HG02981 (cell line): Measurements from ENCODE around the gene ROR1.
A peak's percentile ranks its signal among the peaks of the same experiment; 100 is the strongest.
"Not testable (repeated sequence)": the region's sequence is repeated elsewhere in the genome, so short reads cannot be mapped to it uniquely, and the experiment has no call there.

Experiments used
- ATAC-seq: cut with Tn5 transposase; IDR thresholded peaks from one replicate; pipeline ENCODE4 v1.9.1; 2021; ENCODE audit warnings: mild to moderate bottlenecking, moderate library complexity; ENCODE audit not compliant: unreplicated experiment

Gene ROR1

GRCh38 chr1:63758791-63759190 lies 15.0 kb upstream of the ROR1 start:
- no peak for ATAC-seq

- no peak for ATAC-seq
Observed at GRCh38 chr1:63759778-63760177, 14.0 kb upstream of the ROR1 start.

- ATAC-seq: no peak
Observed at GRCh38 chr1:63770381-63770780, 3.4 kb upstream of the ROR1 start.

GRCh38 chr1:63772201-63772600 lies 1.6 kb upstream of the ROR1 start:
- no peak for ATAC-seq

- ATAC-seq: no peak
Observed at GRCh38 chr1:63772876-63773275, 941 bp upstream of the ROR1 start.

GRCh38 chr1:63773496-63773814 lies 362 bp upstream of the ROR1 start:
- ATAC-seq: peak; percentile 19

GRCh38 chr1:63774617-63775417 lies 1.0 kb downstream of the ROR1 start:
- peak; percentile 11 for ATAC-seq

GRCh38 chr1:63775418-63776127 lies 1.8 kb downstream of the ROR1 start:
- no peak for ATAC-seq

GRCh38 chr1:63777286-63777685 lies 3.5 kb downstream of the ROR1 start:
- ATAC-seq: no peak

GRCh38 chr1:63777965-63778880 lies 4.4 kb downstream of the ROR1 start:
- ATAC-seq: no peak

- ATAC-seq: no peak
Observed at GRCh38 chr1:63779338-63780211, 5.8 kb downstream of the ROR1 start.

GRCh38 chr1:63780565-63780964 lies 6.7 kb downstream of the ROR1 start:
- no peak for ATAC-seq

- ATAC-seq: no peak
Observed at GRCh38 chr1:63782982-63783381, 9.2 kb downstream of the ROR1 start.

- ATAC-seq: no peak
Observed at GRCh38 chr1:63784083-63784482, 10.3 kb downstream of the ROR1 start.

GRCh38 chr1:63784489-63785390 lies 10.9 kb downstream of the ROR1 start:
- ATAC-seq: no peak

- not testable (repeated sequence) for ATAC-seq
Observed at GRCh38 chr1:63787270-63787669, 13.5 kb downstream of the ROR1 start.

GRCh38 chr1:63787875-63788274 lies 14.1 kb downstream of the ROR1 start:
- no peak for ATAC-seq

GRCh38 chr1:63789856-63790605 lies 16.2 kb downstream of the ROR1 start:
- ATAC-seq: no peak

- no peak for ATAC-seq
Observed at GRCh38 chr1:63790989-63791388, 17.2 kb downstream of the ROR1 start.
